ENCODE data around the gene CDK14. TPM values are rescaled to one million over a fixed set of nuclear protein-coding genes. Genes with fewer than 3 reads are reported as not detected.

Gene CDK14
- total RNA-seq, 2 donors from 2014 or later: 0.49 to 1.7 TPM

DNA sequence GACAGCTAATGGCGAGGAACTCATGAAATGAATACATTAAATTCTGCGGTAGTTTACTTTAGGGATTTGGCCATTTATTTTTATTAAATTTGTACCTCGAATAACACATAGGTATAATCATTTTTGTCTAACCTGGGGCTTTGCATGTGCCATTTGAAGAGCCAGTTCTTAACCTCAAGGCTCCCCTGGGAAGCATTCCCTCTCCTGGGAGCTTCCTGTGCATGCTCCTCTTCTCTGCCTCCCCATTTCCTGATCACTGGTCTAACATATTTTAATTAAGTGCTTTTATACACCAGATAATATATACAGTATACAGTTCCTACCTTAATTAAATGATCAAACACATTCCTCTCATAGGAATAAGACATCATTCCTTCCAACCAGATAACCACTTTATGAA, 484.2 kb downstream of the CDK14 start:
- no peak for DNase-seq
- Mint-ChIP-seq H3K4me3 (no peak overlapping the region), H3K4me1 (ENCODE audit: low read depth) (peaks cover 27% of the 10 kb centered on the region), H3K9me3 (no peaks in the 10 kb centered on the region), H3K27me3 (ENCODE audit: low read depth) (no peaks in the 10 kb centered on the region), H3K27ac (no peak overlapping the region), H3K36me3 (ENCODE audit: insufficient read depth in 2 of 2) (no peaks in the 10 kb centered on the region)
- ATAC-seq (replicated peaks in 1 of 2): no peak

DNA sequence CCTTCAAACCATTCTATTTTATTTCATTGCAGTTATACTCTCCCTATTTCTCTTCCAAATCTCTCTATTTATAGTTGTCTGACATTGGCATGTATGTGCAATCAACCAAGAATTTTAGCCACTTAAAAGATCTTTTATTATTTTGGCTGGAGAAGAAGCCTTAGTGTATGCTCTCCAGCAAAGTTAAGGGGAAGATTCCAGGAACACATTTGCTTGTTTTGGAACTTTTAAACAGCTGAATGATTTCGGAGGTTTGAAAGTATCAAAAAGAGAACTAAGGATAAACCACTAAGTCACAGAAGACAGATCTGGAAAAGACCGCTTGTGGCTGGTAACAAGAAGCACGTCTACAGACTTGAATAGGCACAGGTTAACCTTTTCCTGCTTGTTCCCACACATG, 485.9 kb downstream of the CDK14 start:
- Mint-ChIP-seq H3K4me1 (ENCODE audit: low read depth) (peaks cover 36% of the 10 kb centered on the region), H3K4me3 (no peak overlapping the region), H3K9me3 (no peaks in the 10 kb centered on the region), H3K27me3 (ENCODE audit: low read depth) (no peaks in the 10 kb centered on the region), H3K27ac (no peak overlapping the region), H3K36me3 (ENCODE audit: insufficient read depth in 2 of 2) (no peaks in the 10 kb centered on the region)
- DNase-seq: no peak
- no peak for ATAC-seq (replicated peaks in 1 of 2)

DNA sequence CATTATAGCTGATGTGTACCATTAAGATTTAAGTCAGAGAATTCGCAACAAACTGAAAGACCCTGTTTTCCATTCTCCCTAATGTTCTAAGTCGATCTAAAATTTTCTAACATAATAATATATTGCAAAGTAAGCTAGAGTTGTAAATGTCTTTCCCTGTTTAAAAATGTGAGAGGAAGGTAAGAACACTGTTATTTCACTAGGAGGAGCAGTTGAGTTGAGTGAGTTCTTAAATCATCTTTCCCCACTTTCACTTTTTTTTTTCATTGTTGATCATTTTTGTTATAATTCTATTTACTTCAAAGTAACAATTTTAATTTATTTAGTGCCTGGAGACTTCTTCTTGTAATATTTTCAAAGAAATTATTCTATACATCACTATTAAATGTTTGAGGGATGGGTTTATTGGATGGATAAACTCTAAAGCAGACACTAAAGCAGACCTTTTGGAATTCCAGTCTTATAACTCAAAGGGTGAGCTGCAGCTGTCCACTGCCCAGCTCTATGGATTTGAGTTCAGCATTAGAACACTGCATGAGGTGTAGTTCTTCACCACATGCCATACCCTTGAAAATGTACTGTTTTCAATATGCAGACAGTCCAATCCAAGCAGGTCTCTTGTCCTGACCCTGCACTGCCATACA, 486.9 kb downstream of the CDK14 start:
- no peak for DNase-seq
- no peaks in the 10 kb centered on the region for H3K36me3 Mint-ChIP-seq (ENCODE audit: insufficient read depth in 2 of 2)

DNA sequence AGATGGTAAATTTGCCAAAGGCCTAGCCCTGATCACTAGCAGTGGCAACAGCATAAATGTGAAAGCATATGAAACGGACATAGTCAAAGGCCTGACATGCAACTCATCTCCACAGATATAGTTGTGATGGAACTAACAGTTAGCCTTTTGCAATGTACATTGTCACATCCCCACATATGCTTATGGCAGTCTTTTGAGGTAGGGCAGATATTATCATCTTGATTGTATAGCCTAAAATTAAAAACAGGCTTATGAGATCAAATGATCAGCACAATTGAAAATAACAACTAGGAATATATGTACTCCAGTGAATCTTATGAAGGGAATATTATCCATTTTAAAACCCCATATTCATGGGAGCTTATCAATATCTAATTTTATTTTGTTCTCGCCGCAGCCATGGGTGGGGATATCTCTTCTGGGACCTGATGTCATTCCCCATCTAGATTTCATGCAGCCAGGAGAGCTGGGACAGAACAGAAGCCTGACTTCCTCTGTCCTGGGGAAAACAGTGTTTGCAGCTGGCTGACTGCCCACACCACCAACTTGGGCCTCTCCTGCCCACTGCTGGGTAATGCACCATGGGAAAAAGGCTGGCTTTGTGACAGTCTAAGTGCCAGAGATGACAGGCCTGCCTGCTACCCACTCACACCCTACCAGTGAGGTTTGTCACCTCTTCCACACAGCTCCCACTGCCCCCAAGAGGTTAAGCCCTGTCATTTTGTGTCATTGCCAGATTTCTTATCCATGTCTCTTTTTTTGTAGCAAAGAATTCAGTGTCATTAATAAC, 487.9 kb downstream of the CDK14 start:
- no peaks in the 10 kb centered on the region for H3K9me3 Mint-ChIP-seq
- no peak overlapping the region for H3K27ac Mint-ChIP-seq
- H3K4me1 Mint-ChIP-seq (ENCODE audit: low read depth): peaks cover 36% of the 10 kb centered on the region
- ATAC-seq (replicated peaks in 1 of 2): peak; percentile 87
- H3K4me3 Mint-ChIP-seq: peak overlapping the region in 1 of 2 donors; percentile 43
- H3K27me3 Mint-ChIP-seq (ENCODE audit: low read depth): no peaks in the 10 kb centered on the region
- H3K36me3 Mint-ChIP-seq (ENCODE audit: insufficient read depth in 2 of 2): no peaks in the 10 kb centered on the region
- peak; percentile 6 to 30 for DNase-seq

More for the DNA sequence above, 486.9 kb downstream of the CDK14 start:
- Mint-ChIP-seq H3K4me1 (ENCODE audit: low read depth) (peaks cover 36% of the 10 kb centered on the region), H3K27me3 (ENCODE audit: low read depth) (no peaks in the 10 kb centered on the region), H3K27ac (no peak overlapping the region), H3K4me3 (peak overlapping the region; percentile 32 to 36), H3K9me3 (no peaks in the 10 kb centered on the region)
- peak; percentile 26 to 45 for ATAC-seq (replicated peaks in 1 of 2)

DNA sequence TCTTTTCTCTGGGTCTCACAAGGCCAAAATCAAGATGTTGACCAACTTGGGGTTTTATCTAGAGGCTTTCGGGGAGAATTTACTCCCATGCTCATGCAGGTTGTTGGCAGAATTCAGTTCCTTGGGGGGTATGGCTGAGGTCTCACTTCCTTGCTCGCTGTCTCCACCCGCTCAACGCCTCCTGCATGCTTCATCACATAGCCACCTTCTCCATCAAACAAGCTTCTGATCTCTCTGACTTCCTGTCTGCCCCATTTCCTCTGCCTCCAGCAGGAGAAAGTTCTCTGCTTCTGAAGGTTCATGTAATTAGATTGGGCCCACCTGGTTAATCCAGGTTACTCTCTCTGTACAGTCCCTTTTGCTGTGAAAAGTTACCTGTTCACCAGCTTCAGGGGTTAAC, 489.1 kb downstream of the CDK14 start:
- DNase-seq: peak in 1 of 2 donors; percentile 3
- peaks cover 36% of the 10 kb centered on the region for H3K4me1 Mint-ChIP-seq (ENCODE audit: low read depth)
- no peaks in the 10 kb centered on the region for H3K9me3 Mint-ChIP-seq
- no peaks in the 10 kb centered on the region for H3K36me3 Mint-ChIP-seq (ENCODE audit: insufficient read depth in 2 of 2)
- no peak overlapping the region for H3K4me3 Mint-ChIP-seq
- H3K27me3 Mint-ChIP-seq (ENCODE audit: low read depth): no peaks in the 10 kb centered on the region
- ATAC-seq (replicated peaks in 1 of 2): no peak
- H3K27ac Mint-ChIP-seq: no peak overlapping the region

DNA sequence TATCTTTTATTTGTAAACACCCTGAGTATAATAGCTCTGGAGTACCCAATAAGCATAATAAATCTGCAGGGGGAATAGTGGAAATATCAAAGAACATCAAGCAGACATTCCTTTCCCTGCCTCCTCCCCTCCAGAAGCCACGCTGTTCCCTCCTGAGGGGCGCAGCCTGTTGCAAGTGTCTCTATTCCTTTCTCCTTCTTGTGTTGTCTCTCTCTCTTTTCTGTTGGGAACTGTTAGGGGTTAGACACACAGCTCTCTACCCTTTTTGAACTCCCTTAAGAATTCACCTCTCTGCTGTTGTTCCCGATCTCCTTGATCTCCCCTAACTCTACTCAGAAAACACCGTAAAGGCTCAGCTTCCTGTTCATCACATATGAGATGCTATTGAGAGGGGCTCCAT, 490.1 kb downstream of the CDK14 start:
- ATAC-seq (replicated peaks in 1 of 2): no peak
- Mint-ChIP-seq H3K27me3 (ENCODE audit: low read depth) (no peaks in the 10 kb centered on the region), H3K27ac (no peak overlapping the region), H3K9me3 (no peaks in the 10 kb centered on the region), H3K4me1 (ENCODE audit: low read depth) (peaks cover 36% of the 10 kb centered on the region), H3K4me3 (no peak overlapping the region), H3K36me3 (ENCODE audit: insufficient read depth in 2 of 2) (no peaks in the 10 kb centered on the region)
- no peak for DNase-seq

DNA sequence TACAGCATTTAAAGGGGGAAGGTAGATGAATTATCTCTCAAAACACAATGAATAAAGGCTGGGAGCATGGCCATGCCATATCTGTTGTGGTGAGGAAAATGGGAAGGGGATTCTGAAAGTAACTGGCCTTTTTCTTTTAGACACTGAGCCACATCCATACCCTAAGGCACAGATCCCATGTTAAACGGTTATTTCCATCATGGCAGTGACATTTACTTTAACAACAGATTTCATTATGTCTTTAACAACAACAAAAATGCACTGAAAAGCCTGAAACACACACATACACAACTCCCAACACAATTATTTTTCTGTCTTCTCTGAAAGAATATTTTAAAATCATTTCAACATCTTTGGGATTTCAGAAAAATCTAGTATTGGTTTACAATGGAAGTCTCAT, 492.0 kb downstream of the CDK14 start:
- H3K36me3 Mint-ChIP-seq (ENCODE audit: insufficient read depth in 2 of 2): no peaks in the 10 kb centered on the region
- no peaks in the 10 kb centered on the region for H3K27me3 Mint-ChIP-seq (ENCODE audit: low read depth)
- no peaks in the 10 kb centered on the region for H3K9me3 Mint-ChIP-seq
- H3K4me3 Mint-ChIP-seq: no peak overlapping the region
- DNase-seq (no peak), ATAC-seq (replicated peaks in 1 of 2) (no peak)
- H3K27ac Mint-ChIP-seq: no peak overlapping the region
- peaks cover 30% of the 10 kb centered on the region for H3K4me1 Mint-ChIP-seq (ENCODE audit: low read depth)

DNA sequence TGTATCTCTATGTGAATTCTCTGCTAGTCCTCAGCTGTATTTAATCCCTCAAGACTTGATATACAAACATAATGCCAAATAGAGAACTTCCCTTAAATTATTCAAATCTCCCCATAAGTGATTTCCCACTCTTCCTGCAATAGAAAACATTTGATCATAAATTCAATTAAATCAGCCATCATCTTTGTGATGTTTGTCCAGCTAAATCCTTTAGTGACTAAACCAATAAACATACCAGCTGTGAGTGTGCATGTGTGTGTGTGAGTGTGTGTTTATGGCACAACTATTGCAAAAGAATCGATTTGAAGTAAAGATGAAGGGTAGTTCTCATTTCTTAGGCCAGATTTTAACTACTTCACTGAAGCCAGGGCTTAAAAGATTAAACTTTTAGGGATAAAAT, 492.6 kb downstream of the CDK14 start:
- H3K4me3 Mint-ChIP-seq: no peak overlapping the region
- DNase-seq (no peak), ATAC-seq (replicated peaks in 1 of 2) (no peak)
- H3K27me3 Mint-ChIP-seq (ENCODE audit: low read depth): no peaks in the 10 kb centered on the region
- no peak overlapping the region for H3K27ac Mint-ChIP-seq
- no peaks in the 10 kb centered on the region for H3K36me3 Mint-ChIP-seq (ENCODE audit: insufficient read depth in 2 of 2)
- no peaks in the 10 kb centered on the region for H3K9me3 Mint-ChIP-seq
- H3K4me1 Mint-ChIP-seq (ENCODE audit: low read depth): peaks cover 25% of the 10 kb centered on the region

DNA sequence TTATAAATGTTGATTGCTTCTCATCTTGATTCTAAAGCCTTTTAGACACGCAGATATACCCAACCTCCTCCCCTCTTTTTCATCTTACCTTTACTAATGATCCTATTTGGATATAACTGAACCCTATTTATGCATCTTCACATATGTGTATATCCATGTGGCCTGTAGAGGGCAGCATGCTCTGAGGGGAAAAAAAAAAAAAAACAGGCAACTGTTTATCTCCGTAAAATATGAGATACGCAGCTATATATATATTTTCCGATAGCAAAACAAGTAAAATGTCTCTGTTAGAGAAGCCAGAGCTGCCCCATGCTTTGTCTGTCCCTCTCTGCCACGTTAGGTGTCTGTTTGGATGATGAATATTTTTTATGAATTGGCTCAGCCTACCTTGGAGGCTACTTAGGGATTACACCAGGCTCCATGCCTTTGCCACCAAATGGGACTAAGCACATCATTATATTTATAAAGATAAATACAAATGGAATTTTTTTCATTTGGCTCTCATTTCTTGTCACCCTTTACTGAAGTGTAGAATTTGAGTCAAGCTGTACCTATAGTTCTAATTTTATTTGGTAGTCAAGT, 493.4 kb downstream of the CDK14 start:
- peak in 1 of 2 donors; percentile 49 for ATAC-seq (replicated peaks in 1 of 2)

DNA sequence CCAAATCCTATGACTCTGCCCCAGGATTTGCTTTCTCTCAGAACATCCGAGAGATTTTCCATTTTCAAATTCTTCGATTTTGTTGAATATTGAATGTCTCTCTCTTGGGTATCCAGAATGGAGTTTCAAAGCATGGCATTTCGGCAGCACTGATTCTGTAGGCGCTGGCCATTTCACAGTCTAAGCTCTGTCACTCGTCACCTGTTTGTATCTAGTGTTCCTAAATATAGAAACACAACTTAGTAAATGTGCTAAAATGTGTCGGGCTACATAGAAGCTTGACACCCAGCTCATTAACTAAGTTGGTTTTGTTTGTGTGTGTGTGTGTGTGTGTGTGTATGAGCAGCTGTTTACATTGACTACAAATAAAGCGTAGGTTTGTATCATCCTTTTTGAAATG, 494.6 kb downstream of the CDK14 start:
- H3K4me3 Mint-ChIP-seq: no peak overlapping the region
- H3K4me1 Mint-ChIP-seq (ENCODE audit: low read depth): peaks cover 6% of the 10 kb centered on the region
- DNase-seq (no peak), ATAC-seq (replicated peaks in 1 of 2) (no peak)
- no peaks in the 10 kb centered on the region for H3K36me3 Mint-ChIP-seq (ENCODE audit: insufficient read depth in 2 of 2)
- no peak overlapping the region for H3K27ac Mint-ChIP-seq
- H3K27me3 Mint-ChIP-seq (ENCODE audit: low read depth): no peaks in the 10 kb centered on the region
- no peaks in the 10 kb centered on the region for H3K9me3 Mint-ChIP-seq

More for the DNA sequence above, 493.4 kb downstream of the CDK14 start:
- Mint-ChIP-seq H3K4me3 (peak overlapping the region; percentile 37 to 62), H3K27ac (no peak overlapping the region), H3K27me3 (ENCODE audit: low read depth) (no peaks in the 10 kb centered on the region), H3K36me3 (ENCODE audit: insufficient read depth in 2 of 2) (no peaks in the 10 kb centered on the region), H3K9me3 (no peaks in the 10 kb centered on the region), H3K4me1 (ENCODE audit: low read depth) (peaks cover 18% of the 10 kb centered on the region)
- peak; percentile 14 to 19 for DNase-seq

DNA sequence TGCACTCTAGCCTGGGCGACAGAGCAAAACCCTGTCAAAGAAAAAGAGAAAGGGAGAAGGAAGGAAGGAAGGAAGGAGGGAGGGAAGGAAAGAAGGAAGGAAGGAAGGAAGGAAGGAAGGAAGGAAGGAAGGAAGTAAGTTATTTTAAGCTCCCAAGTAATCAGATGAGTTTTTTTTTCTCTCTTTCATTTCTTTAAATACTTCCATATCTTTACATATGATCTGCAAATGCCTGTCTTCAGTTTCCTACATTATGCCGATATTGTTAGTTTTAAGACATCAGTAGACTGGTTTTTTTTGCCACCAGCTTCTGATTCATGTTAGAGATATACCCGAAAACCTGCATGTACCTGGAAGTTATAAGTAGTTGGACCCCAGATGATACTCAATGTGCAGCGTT, 495.5 kb downstream of the CDK14 start:
- Mint-ChIP-seq H3K36me3 (ENCODE audit: insufficient read depth in 2 of 2) (no peaks in the 10 kb centered on the region), H3K9me3 (no peaks in the 10 kb centered on the region), H3K27ac (no peak overlapping the region), H3K4me3 (no peak overlapping the region), H3K27me3 (ENCODE audit: low read depth) (no peaks in the 10 kb centered on the region), H3K4me1 (ENCODE audit: low read depth) (no peaks in the 10 kb centered on the region)
- ATAC-seq (replicated peaks in 1 of 2): no peak
- DNase-seq: no peak

DNA sequence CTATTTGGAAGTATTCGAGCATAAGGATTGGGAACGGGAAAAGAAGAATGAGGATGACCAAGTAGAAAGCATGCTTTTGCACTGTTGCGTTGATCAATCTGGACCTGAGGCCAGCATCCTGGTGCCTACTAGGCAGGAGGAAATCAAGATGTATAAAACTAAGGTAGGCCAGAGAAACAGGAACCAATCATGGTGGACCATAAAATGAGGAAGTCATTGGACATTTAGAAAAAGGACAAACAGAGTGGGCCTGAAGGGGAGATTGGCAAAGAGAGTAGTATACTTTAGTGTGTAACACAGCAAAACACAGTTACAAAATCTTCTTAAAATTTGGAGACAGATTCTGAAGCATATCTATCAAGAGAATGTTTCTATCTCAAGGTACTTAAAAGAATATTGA, 497.1 kb downstream of the CDK14 start:
- Mint-ChIP-seq H3K4me3 (no peak overlapping the region), H3K4me1 (ENCODE audit: low read depth) (no peaks in the 10 kb centered on the region)

DNA sequence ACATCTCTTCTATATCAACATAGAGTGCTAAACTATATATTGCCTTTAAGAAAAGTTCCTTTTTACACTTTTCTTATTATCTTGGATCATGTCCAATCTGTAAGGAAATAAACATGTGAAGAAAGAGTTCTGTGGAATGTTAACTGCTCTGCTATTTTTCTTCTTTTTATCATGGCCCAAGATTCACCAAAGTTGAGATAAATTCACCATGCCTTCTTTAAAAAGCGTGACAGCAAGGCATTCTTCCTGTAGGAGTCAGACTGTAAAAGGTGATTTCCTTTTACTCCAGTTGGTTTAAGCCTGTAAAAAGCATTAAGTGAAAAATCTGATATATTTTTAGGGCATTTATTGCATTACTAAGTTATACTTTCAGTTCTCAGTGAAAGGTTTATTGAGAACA, 502.4 kb downstream of the CDK14 start:
- Mint-ChIP-seq H3K27me3 (ENCODE audit: low read depth) (no peaks in the 10 kb centered on the region), H3K36me3 (ENCODE audit: insufficient read depth in 2 of 2) (no peaks in the 10 kb centered on the region), H3K4me1 (ENCODE audit: low read depth) (no peaks in the 10 kb centered on the region), H3K9me3 (no peaks in the 10 kb centered on the region), H3K27ac (no peak overlapping the region), H3K4me3 (no peak overlapping the region)
- DNase-seq: no peak
- no peak for ATAC-seq (replicated peaks in 1 of 2)

More for the DNA sequence above, 497.1 kb downstream of the CDK14 start:
- Mint-ChIP-seq H3K27me3 (ENCODE audit: low read depth) (no peaks in the 10 kb centered on the region), H3K36me3 (ENCODE audit: insufficient read depth in 2 of 2) (no peaks in the 10 kb centered on the region), H3K27ac (no peak overlapping the region), H3K9me3 (no peaks in the 10 kb centered on the region)
- no peak for DNase-seq
- ATAC-seq (replicated peaks in 1 of 2): no peak
